NCI-H2081 (cell line): ENCODE measurements around the gene ENDOD1.
A peak's percentile ranks its signal among the peaks of the same experiment; 100 is the strongest.

Experiments
- DNase-seq, 2 experiments: peaks; one replicate each; lab custom pipeline; 2025; lab: John Stamatoyannopoulos, UW

The ENDOD1 gene

GRCh38 chr11:95076981-95077380 lies 12.7 kb upstream of the ENDOD1 start:
- no peak for DNase-seq

- no peak for DNase-seq
Observed at GRCh38 chr11:95078526-95078925, 11.1 kb upstream of the ENDOD1 start.

GRCh38 chr11:95081010-95081409 lies 8.6 kb upstream of the ENDOD1 start:
- DNase-seq: no peak

- DNase-seq: no peak
Observed at GRCh38 chr11:95081412-95081811, 8.2 kb upstream of the ENDOD1 start.

GRCh38 chr11:95082576-95083001 lies 7.1 kb upstream of the ENDOD1 start:
- no peak for DNase-seq

- DNase-seq: no peak
Observed at GRCh38 chr11:95084509-95084908, 5.1 kb upstream of the ENDOD1 start.

- no peak for DNase-seq
Observed at GRCh38 chr11:95085117-95085816, 4.4 kb upstream of the ENDOD1 start.

- DNase-seq: no peak
Observed at GRCh38 chr11:95086151-95086550, 3.5 kb upstream of the ENDOD1 start.

GRCh38 chr11:95086836-95087570 lies 2.6 kb upstream of the ENDOD1 start:
- no peak for DNase-seq

GRCh38 chr11:95088946-95089619 lies 563 bp upstream of the ENDOD1 start:
- DNase-seq: no peak

GRCh38 chr11:95091663-95092180 lies 2.1 kb downstream of the ENDOD1 start:
- no peak for DNase-seq

- DNase-seq: no peak
Observed at GRCh38 chr11:95092549-95093324, 3.1 kb downstream of the ENDOD1 start.

- peak in 1 of 2 experiments; percentile 16 for DNase-seq
Observed at GRCh38 chr11:95093548-95093947, 3.9 kb downstream of the ENDOD1 start.

GRCh38 chr11:95095858-95096587 lies 6.4 kb downstream of the ENDOD1 start:
- DNase-seq: no peak

- no peak for DNase-seq
Observed at GRCh38 chr11:95097209-95097608, 7.6 kb downstream of the ENDOD1 start.

- DNase-seq: no peak
Observed at GRCh38 chr11:95098826-95099225, 9.2 kb downstream of the ENDOD1 start.

- DNase-seq: no peak
Observed at GRCh38 chr11:95100191-95100648, 10.6 kb downstream of the ENDOD1 start.

GRCh38 chr11:95100856-95101507 lies 11.3 kb downstream of the ENDOD1 start:
- DNase-seq: no peak

- no peak for DNase-seq
Observed at GRCh38 chr11:95101935-95102334, 12.3 kb downstream of the ENDOD1 start.

GRCh38 chr11:95102733-95103132 lies 13.1 kb downstream of the ENDOD1 start:
- DNase-seq: no peak

- DNase-seq: no peak
Observed at GRCh38 chr11:95103701-95104100, 14.1 kb downstream of the ENDOD1 start.
